ENCODE measurements around the gene CNTN5.

CNTN5 gene

DNA sequence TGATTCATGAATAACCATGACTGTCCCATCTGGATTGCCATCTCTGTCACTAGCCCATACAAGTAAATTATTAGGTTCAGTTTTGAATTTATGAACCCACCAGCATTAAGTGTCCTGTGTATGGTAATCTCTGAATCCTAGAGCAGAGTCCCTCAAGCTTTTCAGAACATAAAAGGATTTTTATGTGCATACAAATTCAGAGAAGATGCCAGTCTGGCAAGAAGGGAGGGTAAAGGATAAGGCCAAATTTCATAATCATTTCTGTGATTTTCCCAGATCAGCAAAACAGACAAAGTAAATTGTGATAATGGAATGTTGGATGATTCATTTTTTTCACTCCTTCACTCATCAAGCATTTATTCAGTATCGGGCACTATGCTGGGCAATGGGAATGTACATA lies 1295.2 kb downstream of the CNTN5 start:
- Histone ChIP-seq H3K27me3 (ENCODE audit: control insufficient read depth in 2 of 2, insufficient read depth in 2 of 2, low read length in 2 of 2) (no peaks in the 10 kb centered on the region), H3K4me1 (ENCODE audit: control insufficient read depth in 2 of 2, insufficient read depth in 2 of 2, low read length in 2 of 2) (no peaks in the 10 kb centered on the region), H3K9me3 (ENCODE audit: control insufficient read depth in 2 of 2, low read length in 2 of 2) (no peaks in the 10 kb centered on the region), H3K27ac (ENCODE audit: low read depth in 2 of 2, low read length in 2 of 2) (no peak overlapping the region), H3K4me3 (ENCODE audit: low read length in 2 of 2) (no peak overlapping the region), H3K9ac (ENCODE audit: low read depth in 1 of 2, low read length in 2 of 2) (no peak overlapping the region), H3K36me3 (ENCODE audit: control insufficient read depth in 2 of 2, insufficient read depth in 2 of 2, low read length in 2 of 2) (no peaks in the 10 kb centered on the region)

DNA sequence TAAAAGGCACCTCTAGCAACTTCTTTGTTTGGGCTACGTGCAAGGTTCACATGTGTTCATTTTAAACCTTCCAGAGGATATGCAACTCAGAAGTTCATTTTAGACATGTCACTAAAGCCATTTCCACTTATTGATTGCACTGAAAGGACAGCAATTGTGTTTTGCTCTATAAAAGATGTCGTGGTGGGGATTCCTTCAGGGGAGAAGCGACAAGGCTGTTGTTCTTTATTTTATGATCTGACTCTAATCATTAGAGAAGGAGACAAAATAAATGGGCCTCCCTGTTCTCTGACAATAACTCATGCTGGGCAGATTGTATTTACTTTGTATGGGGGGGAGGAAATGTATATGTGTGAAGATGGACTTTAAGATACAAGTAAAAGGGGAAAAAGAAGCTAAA lies 1296.2 kb downstream of the CNTN5 start:
- H3K4me1 ChIP-seq (ENCODE audit: control insufficient read depth in 2 of 2, insufficient read depth in 2 of 2, low read length in 2 of 2): no peaks in the 10 kb centered on the region
- no peaks in the 10 kb centered on the region for H3K36me3 ChIP-seq (ENCODE audit: control insufficient read depth in 2 of 2, insufficient read depth in 2 of 2, low read length in 2 of 2)
- no peaks in the 10 kb centered on the region for H3K27me3 ChIP-seq (ENCODE audit: control insufficient read depth in 2 of 2, insufficient read depth in 2 of 2, low read length in 2 of 2)
- H3K9ac ChIP-seq (ENCODE audit: low read depth in 1 of 2, low read length in 2 of 2): no peak overlapping the region
- no peaks in the 10 kb centered on the region for H3K9me3 ChIP-seq (ENCODE audit: control insufficient read depth in 2 of 2, low read length in 2 of 2)
- no peak overlapping the region for H3K4me3 ChIP-seq (ENCODE audit: low read length in 2 of 2)
- no peak overlapping the region for H3K27ac ChIP-seq (ENCODE audit: low read depth in 2 of 2, low read length in 2 of 2)

DNA sequence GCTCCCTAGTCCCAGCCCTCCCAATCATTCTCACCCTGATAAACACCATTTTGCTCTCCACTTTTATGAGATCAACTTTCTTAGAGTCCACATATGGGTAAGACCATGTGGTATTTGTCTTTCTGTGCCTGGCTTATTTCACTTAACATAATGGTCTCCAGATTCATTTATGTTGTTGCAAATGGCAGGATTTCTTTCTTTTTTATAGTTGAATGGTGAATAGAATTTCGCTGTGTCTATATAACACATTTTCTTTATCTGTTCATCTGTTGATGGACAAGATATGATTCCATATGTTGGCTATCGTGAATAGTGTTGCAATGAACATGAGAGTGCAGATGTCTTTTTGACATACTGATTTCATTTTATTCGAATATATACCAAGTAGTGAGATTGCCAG lies 1298.9 kb downstream of the CNTN5 start:
- Histone ChIP-seq H3K27me3 (ENCODE audit: control insufficient read depth in 2 of 2, insufficient read depth in 2 of 2, low read length in 2 of 2) (no peaks in the 10 kb centered on the region), H3K9me3 (ENCODE audit: control insufficient read depth in 2 of 2, low read length in 2 of 2) (no peaks in the 10 kb centered on the region), H3K9ac (ENCODE audit: low read depth in 1 of 2, low read length in 2 of 2) (no peak overlapping the region), H3K4me3 (ENCODE audit: low read length in 2 of 2) (no peak overlapping the region), H3K36me3 (ENCODE audit: control insufficient read depth in 2 of 2, insufficient read depth in 2 of 2, low read length in 2 of 2) (no peaks in the 10 kb centered on the region), H3K27ac (ENCODE audit: low read depth in 2 of 2, low read length in 2 of 2) (no peak overlapping the region), H3K4me1 (ENCODE audit: control insufficient read depth in 2 of 2, insufficient read depth in 2 of 2, low read length in 2 of 2) (no peaks in the 10 kb centered on the region)

DNA sequence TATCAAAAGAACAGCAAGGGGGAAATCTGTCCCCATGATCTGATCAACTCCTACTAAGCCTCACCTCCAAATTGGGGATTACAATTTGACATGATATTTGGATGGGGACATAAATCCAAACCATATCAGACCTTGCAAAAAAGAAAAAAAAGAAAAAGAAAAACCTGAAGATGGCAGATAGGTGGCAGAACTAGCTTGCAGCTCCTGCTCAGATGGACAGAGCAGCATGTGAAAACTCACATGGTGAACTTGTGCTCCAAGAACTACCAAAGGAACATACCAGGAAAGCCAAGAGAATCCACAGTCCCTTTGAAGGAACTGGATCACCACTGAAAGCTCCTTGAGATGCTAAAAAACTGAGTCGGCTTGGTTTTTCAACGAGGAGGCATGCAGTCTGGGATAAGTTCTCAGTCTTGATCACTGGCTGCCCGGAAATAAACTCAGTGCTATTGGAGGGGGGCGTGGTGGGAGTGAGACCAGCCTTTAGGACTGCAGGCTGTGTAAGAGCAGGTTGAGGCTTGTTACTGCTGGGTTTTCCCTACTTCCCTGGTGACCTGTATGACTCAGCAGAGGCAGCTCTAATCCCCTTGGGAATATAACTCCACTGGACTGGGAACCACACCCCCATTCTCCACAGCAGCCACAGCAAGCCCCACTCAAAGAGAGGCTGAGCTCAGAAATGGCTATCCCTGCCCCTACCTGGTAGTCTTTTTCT lies 1308.0 kb downstream of the CNTN5 start:
- no peaks in the 10 kb centered on the region for H3K4me1 ChIP-seq (ENCODE audit: control insufficient read depth in 2 of 2, insufficient read depth in 2 of 2, low read length in 2 of 2)
- no peak overlapping the region for H3K4me3 ChIP-seq (ENCODE audit: low read length in 2 of 2)
- no peak overlapping the region for H3K27ac ChIP-seq (ENCODE audit: low read depth in 2 of 2, low read length in 2 of 2)
- H3K36me3 ChIP-seq (ENCODE audit: control insufficient read depth in 2 of 2, insufficient read depth in 2 of 2, low read length in 2 of 2): no peaks in the 10 kb centered on the region
- H3K9me3 ChIP-seq (ENCODE audit: control insufficient read depth in 2 of 2, low read length in 2 of 2): no peaks in the 10 kb centered on the region
- H3K27me3 ChIP-seq (ENCODE audit: control insufficient read depth in 2 of 2, insufficient read depth in 2 of 2, low read length in 2 of 2): no peaks in the 10 kb centered on the region
- H3K9ac ChIP-seq (ENCODE audit: low read depth in 1 of 2, low read length in 2 of 2): no peak overlapping the region

DNA sequence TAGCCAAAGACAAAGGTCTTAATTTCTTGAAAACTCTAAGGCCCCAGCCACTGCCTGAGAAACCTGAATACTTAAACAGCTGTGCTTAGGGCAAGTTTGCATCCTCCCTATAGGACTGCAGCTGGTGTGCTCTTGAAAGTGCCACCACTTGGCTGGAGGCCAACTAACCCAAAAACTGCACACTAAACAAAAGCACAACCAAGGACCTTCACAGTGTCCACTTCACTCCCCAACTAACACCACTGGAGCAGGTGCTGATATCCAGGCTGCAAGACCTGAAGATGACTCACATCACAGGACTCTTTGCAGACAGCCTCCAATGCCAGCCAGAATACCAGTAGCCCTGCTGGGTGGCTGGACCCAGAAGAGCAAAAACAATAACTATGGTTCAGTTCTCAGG lies 1308.6 kb downstream of the CNTN5 start:
- H3K9ac ChIP-seq (ENCODE audit: low read depth in 1 of 2, low read length in 2 of 2): no peak overlapping the region
- H3K9me3 ChIP-seq (ENCODE audit: control insufficient read depth in 2 of 2, low read length in 2 of 2): no peaks in the 10 kb centered on the region
- no peaks in the 10 kb centered on the region for H3K27me3 ChIP-seq (ENCODE audit: control insufficient read depth in 2 of 2, insufficient read depth in 2 of 2, low read length in 2 of 2)
- H3K4me3 ChIP-seq (ENCODE audit: low read length in 2 of 2): no peak overlapping the region
- no peaks in the 10 kb centered on the region for H3K4me1 ChIP-seq (ENCODE audit: control insufficient read depth in 2 of 2, insufficient read depth in 2 of 2, low read length in 2 of 2)
- H3K36me3 ChIP-seq (ENCODE audit: control insufficient read depth in 2 of 2, insufficient read depth in 2 of 2, low read length in 2 of 2): no peaks in the 10 kb centered on the region
- H3K27ac ChIP-seq (ENCODE audit: low read depth in 2 of 2, low read length in 2 of 2): no peak overlapping the region

DNA sequence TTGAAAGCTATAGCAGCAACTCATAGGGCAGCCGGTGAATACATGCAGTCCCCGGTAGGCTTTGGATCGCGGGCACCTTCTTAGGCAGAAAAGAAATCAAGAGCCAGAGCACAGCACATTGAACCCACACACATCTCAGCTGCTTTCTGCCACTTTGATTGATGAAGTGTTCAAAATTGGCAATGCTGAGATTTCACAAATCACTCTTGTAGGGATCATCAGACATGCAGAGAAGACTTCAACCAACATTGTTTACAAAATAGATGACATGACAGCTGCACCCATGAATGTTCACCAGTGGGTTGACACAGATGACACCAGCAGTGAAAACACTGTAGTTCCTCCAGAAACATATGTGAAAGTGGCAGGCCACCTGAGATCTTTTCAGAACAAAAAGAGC lies 1316.1 kb downstream of the CNTN5 start:
- no peak overlapping the region for H3K4me3 ChIP-seq (ENCODE audit: low read length in 2 of 2)
- H3K27me3 ChIP-seq (ENCODE audit: control insufficient read depth in 2 of 2, insufficient read depth in 2 of 2, low read length in 2 of 2): no peaks in the 10 kb centered on the region
- H3K27ac ChIP-seq (ENCODE audit: low read depth in 2 of 2, low read length in 2 of 2): no peak overlapping the region
- H3K9me3 ChIP-seq (ENCODE audit: control insufficient read depth in 2 of 2, low read length in 2 of 2): no peaks in the 10 kb centered on the region
- no peaks in the 10 kb centered on the region for H3K36me3 ChIP-seq (ENCODE audit: control insufficient read depth in 2 of 2, insufficient read depth in 2 of 2, low read length in 2 of 2)
- H3K9ac ChIP-seq (ENCODE audit: low read depth in 1 of 2, low read length in 2 of 2): no peak overlapping the region
- H3K4me1 ChIP-seq (ENCODE audit: control insufficient read depth in 2 of 2, insufficient read depth in 2 of 2, low read length in 2 of 2): no peaks in the 10 kb centered on the region

DNA sequence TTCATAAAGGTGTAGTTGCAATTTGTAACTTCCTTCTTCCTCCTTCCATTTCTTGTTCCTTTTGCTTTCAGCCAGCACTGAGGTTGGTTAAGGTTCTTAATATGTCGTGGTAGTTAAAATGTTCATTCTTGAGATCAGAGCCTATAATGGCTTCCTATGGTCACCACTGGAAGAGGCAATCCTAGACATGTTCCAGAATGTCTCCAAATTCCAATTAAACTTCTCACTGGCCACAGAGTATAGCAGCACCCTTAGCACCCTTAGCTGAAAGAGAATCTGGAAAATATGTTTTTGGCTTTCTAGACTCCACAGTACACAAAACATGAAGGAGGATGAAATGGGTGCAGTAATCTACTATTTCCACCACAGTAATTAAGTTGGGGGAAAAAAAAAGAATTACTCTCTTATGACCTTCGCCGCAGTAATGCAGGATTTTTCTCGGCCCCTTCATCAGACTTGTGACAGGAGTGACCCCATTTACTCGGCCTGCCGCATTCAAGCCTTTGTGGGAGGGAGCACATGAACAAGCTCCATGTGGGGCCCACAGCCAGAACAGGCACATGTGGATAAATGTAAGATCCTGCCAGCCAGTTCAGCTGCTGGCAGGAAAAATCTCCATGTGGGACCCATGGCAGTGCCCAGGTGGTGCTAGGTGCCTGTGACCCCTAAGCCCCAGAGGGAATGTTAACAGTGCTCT lies 1317.5 kb downstream of the CNTN5 start:
- Histone ChIP-seq H3K9me3 (ENCODE audit: control insufficient read depth in 2 of 2, low read length in 2 of 2) (no peaks in the 10 kb centered on the region), H3K36me3 (ENCODE audit: control insufficient read depth in 2 of 2, insufficient read depth in 2 of 2, low read length in 2 of 2) (no peaks in the 10 kb centered on the region), H3K27me3 (ENCODE audit: control insufficient read depth in 2 of 2, insufficient read depth in 2 of 2, low read length in 2 of 2) (no peaks in the 10 kb centered on the region), H3K27ac (ENCODE audit: low read depth in 2 of 2, low read length in 2 of 2) (no peak overlapping the region), H3K9ac (ENCODE audit: low read depth in 1 of 2, low read length in 2 of 2) (no peak overlapping the region), H3K4me3 (ENCODE audit: low read length in 2 of 2) (no peak overlapping the region), H3K4me1 (ENCODE audit: control insufficient read depth in 2 of 2, insufficient read depth in 2 of 2, low read length in 2 of 2) (no peaks in the 10 kb centered on the region)

DNA sequence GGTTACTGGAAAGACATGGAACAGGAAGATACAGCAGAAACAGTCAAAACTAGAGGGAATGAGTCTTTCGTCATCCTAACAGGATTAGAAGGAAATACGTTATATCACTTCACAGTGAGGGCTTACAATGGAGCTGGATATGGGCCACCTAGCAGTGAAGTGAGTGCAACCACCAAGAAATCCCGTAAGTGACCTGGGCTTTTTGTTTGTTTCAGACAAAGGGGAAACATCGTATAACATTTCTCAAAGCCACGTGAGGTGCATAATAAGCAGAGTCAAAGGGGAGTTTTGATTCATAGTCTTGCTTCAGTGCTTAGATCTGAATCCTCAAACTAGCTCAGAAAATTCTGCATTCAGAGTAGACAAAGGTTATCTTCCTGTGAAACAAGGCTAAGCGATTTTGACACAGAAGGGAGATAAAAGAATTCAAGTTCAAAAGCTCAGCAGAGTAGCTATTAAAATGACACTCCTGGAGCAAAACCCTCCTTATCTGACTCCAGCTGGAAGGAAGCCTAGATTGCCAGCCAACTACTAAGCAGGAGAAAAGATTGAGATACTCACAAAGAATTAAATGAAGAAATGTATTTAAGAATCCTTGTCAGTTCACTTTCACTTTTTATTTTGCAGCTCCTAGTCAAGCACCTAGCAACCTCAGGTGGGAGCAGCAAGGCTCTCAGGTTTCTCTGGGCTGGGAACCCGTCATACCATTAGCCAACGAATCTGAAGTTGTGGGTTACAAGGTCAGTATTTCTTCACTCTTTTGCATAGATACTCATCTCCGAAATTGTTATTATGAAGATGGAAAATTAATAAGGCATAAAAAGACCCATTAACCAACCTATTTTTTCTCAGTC lies 1319.9 kb downstream of the CNTN5 start:
- H3K27me3 ChIP-seq (ENCODE audit: control insufficient read depth in 2 of 2, insufficient read depth in 2 of 2, low read length in 2 of 2): no peaks in the 10 kb centered on the region
- no peak overlapping the region for H3K9ac ChIP-seq (ENCODE audit: low read depth in 1 of 2, low read length in 2 of 2)
- H3K9me3 ChIP-seq (ENCODE audit: control insufficient read depth in 2 of 2, low read length in 2 of 2): no peaks in the 10 kb centered on the region
- no peaks in the 10 kb centered on the region for H3K4me1 ChIP-seq (ENCODE audit: control insufficient read depth in 2 of 2, insufficient read depth in 2 of 2, low read length in 2 of 2)
- no peak overlapping the region for H3K27ac ChIP-seq (ENCODE audit: low read depth in 2 of 2, low read length in 2 of 2)
- H3K36me3 ChIP-seq (ENCODE audit: control insufficient read depth in 2 of 2, insufficient read depth in 2 of 2, low read length in 2 of 2): no peaks in the 10 kb centered on the region
- no peak overlapping the region for H3K4me3 ChIP-seq (ENCODE audit: low read length in 2 of 2)

DNA sequence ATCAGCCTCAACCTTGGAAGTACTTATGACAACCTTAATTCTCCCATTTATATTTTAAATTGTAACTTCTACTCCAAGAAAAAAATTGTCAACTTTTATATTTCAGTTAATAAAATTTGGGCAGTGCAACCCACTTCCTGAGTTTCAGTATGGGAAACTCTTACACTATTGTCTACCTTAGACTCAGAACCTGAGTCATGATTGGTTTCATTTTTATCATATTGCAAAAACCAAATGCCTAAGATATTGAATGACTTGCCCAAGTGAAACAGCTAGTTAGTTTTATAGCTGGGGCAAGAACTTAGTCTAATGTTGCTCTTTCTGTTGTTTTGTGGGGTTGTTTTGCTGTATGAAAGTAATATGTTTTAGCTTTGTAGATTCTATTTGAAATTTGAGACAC lies 1332.3 kb downstream of the CNTN5 start:
- Histone ChIP-seq H3K27me3 (ENCODE audit: control insufficient read depth in 2 of 2, insufficient read depth in 2 of 2, low read length in 2 of 2) (no peaks in the 10 kb centered on the region), H3K9me3 (ENCODE audit: control insufficient read depth in 2 of 2, low read length in 2 of 2) (no peaks in the 10 kb centered on the region), H3K9ac (ENCODE audit: low read depth in 1 of 2, low read length in 2 of 2) (no peak overlapping the region), H3K36me3 (ENCODE audit: control insufficient read depth in 2 of 2, insufficient read depth in 2 of 2, low read length in 2 of 2) (no peaks in the 10 kb centered on the region), H3K27ac (ENCODE audit: low read depth in 2 of 2, low read length in 2 of 2) (no peak overlapping the region), H3K4me1 (ENCODE audit: control insufficient read depth in 2 of 2, insufficient read depth in 2 of 2, low read length in 2 of 2) (no peaks in the 10 kb centered on the region), H3K4me3 (ENCODE audit: low read length in 2 of 2) (no peak overlapping the region)

DNA sequence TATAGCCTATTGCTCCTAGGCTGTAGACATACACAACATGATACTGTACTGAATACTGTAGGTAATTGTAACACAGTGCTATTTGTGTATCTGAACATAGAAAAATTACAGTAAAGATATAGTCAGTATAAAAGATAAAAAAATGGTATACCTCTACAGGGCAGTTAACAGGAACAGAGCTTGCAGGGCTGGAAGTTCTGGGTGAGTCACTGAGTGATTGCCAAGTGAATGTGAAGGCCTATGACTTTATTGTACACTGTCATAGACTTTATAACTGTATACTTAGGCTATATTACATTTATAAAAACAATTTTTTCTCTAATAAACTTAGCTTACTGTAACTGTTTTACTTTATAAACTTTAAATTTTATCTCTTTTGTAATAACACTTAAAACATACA lies 1334.0 kb downstream of the CNTN5 start:
- no peaks in the 10 kb centered on the region for H3K4me1 ChIP-seq (ENCODE audit: control insufficient read depth in 2 of 2, insufficient read depth in 2 of 2, low read length in 2 of 2)
- no peaks in the 10 kb centered on the region for H3K36me3 ChIP-seq (ENCODE audit: control insufficient read depth in 2 of 2, insufficient read depth in 2 of 2, low read length in 2 of 2)
- no peak overlapping the region for H3K9ac ChIP-seq (ENCODE audit: low read depth in 1 of 2, low read length in 2 of 2)
- H3K4me3 ChIP-seq (ENCODE audit: low read length in 2 of 2): no peak overlapping the region
- no peak overlapping the region for H3K27ac ChIP-seq (ENCODE audit: low read depth in 2 of 2, low read length in 2 of 2)
- no peaks in the 10 kb centered on the region for H3K9me3 ChIP-seq (ENCODE audit: control insufficient read depth in 2 of 2, low read length in 2 of 2)
- no peaks in the 10 kb centered on the region for H3K27me3 ChIP-seq (ENCODE audit: control insufficient read depth in 2 of 2, insufficient read depth in 2 of 2, low read length in 2 of 2)
